Uterus (tissue), 2 donors: Measurements from ENCODE around the gene HOMER3.

Experiments
- POLR2A ChIP-seq, 2 donors: fragments of 450-650 bp; IDR thresholded peaks; one replicate each; pipeline ENCODE4 v1.6.1; 2016; ENCODE audit warnings: antibody characterized with exemption in 2 of 2, mild to moderate bottlenecking in 1 of 2, moderate library complexity in 1 of 2
- TF ChIP-seq, protein P1 (sequence below), 4 experiments: fragments of 200-600 bp in 2 of 4; fragments of 450-650 bp in 2 of 4; sonication (generic) in 2 of 4; IDR thresholded peaks; one replicate each; pipeline ENCODE4 v1.5.1; 2016 to 2019; ENCODE audit warnings: antibody characterized with exemption in 4 of 4, mild to moderate bottlenecking in 2 of 4, moderate library complexity in 1 of 4

- TF ChIP-seq, protein P1, sequence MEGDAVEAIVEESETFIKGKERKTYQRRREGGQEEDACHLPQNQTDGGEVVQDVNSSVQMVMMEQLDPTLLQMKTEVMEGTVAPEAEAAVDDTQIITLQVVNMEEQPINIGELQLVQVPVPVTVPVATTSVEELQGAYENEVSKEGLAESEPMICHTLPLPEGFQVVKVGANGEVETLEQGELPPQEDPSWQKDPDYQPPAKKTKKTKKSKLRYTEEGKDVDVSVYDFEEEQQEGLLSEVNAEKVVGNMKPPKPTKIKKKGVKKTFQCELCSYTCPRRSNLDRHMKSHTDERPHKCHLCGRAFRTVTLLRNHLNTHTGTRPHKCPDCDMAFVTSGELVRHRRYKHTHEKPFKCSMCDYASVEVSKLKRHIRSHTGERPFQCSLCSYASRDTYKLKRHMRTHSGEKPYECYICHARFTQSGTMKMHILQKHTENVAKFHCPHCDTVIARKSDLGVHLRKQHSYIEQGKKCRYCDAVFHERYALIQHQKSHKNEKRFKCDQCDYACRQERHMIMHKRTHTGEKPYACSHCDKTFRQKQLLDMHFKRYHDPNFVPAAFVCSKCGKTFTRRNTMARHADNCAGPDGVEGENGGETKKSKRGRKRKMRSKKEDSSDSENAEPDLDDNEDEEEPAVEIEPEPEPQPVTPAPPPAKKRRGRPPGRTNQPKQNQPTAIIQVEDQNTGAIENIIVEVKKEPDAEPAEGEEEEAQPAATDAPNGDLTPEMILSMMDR (IDR thresholded peaks at IDR 0.05), result no peak
- TF ChIP-seq POLR2A (IDR thresholded peaks at IDR 0.05), result no peak
Observed at GRCh38 chr19:18908917-18909619, 31.9 kb downstream of the HOMER3 start.
